GM12878 (cell line): ENCODE data around the gene SLC27A5. TPM values are rescaled to one million over a fixed set of nuclear protein-coding genes. Genes with fewer than 3 reads are reported as not detected.

Experiments used
- ATAC-seq: fragments of 200-7000 bp; cut with Tn5 transposase; 3 replicates; pipeline ENCODE4 v1.9.1; 2020; ENCODE audit warnings: mild to moderate bottlenecking, moderate library complexity
- BruUV-seq: library from RNA; stranded (reverse); fragments of 400-500 nt; replicated peaks from 2 replicates; lab custom pipeline; 2021; lab: Mats Ljungman, UMichigan
- CTCF ChIA-PET: fragments of 300-600 bp; sonication (Branson Sonifier 250); formaldehyde crosslinking; extraction: SDS; loops from one replicate; lab custom pipeline; 2021; ENCODE audit warnings: inconsistent platforms; lab: Yijun Ruan, JAX
- POLR2A ChIA-PET: fragments of 350-600 bp; formaldehyde crosslinking; extraction: SDS; loops from one replicate; lab custom pipeline; 2021; ENCODE audit warnings: inconsistent platforms; lab: Charles Lee
- RAD21 ChIA-PET: fragments of 300-600 bp; sonication (Branson Sonifier 250); formaldehyde crosslinking; loops from one replicate; lab custom pipeline; 2023; ENCODE audit warnings: antibody characterized with exemption; ENCODE audit not compliant: unreplicated experiment; lab: Charles Lee
- SMC1A ChIA-PET: fragments of 300-600 bp; sonication (Branson Sonifier 250); formaldehyde crosslinking; loops from one replicate; lab custom pipeline; 2023; ENCODE audit not compliant: unreplicated experiment, uncharacterized antibody; lab: Charles Lee
- DNase-seq: peaks from one replicate; pipeline ENCODE4 v3.0.0-alpha.2; 2011; ENCODE audit warnings: low read depth, low spot score
- FAIRE-seq: peaks from 3 replicates; lab custom pipeline; 2011; peaks lifted over from hg19 to GRCh38; lab: Jason Lieb, UNC
- H2AFZ ChIP-seq: 2 replicates; pipeline ENCODE4 v1.6.0; 2011; ENCODE audit warnings: low read depth, low read length, control low read depth; ENCODE audit not compliant: control insufficient read depth
- H3K27ac ChIP-seq: 2 replicates; pipeline ENCODE4 v1.5.1; 2011; ENCODE audit warnings: control low read depth; ENCODE audit not compliant: control insufficient read depth, insufficient read depth
- H3K27me3 ChIP-seq, 2 experiments: replicated peaks in 1 of 2; 2 replicates each; pipeline versions ENCODE4 v1.6.0 to v1.6.1; 2011; ENCODE audit warnings: low read length in 1 of 2; ENCODE audit not compliant: control insufficient read depth in 2 of 2, insufficient read depth in 2 of 2
- H3K36me3 ChIP-seq, 2 experiments: 2 replicates each; pipeline ENCODE4 v1.5.1; 2011; ENCODE audit warnings: low read length in 1 of 2; ENCODE audit not compliant: control insufficient read depth in 2 of 2, insufficient read depth in 2 of 2
- H3K4me1 ChIP-seq: 2 replicates; pipeline ENCODE4 v1.6.1; 2011; ENCODE audit warnings: mild to moderate bottlenecking, low read length, moderate library complexity, mixed read lengths; ENCODE audit not compliant: control insufficient read depth, insufficient read depth
- H3K4me2 ChIP-seq: 2 replicates; pipeline ENCODE4 v1.6.0; 2011; ENCODE audit warnings: control low read depth; ENCODE audit not compliant: control insufficient read depth, insufficient read depth
- H3K4me3 ChIP-seq: fragments of 200-600 bp; sonication (generic); 2 replicates; pipeline ENCODE4 v1.5.1; 2016
- H3K79me2 ChIP-seq: 2 replicates; pipeline ENCODE4 v1.6.0; 2011; ENCODE audit warnings: low read length; ENCODE audit not compliant: control insufficient read depth, insufficient read depth
- H3K9ac ChIP-seq: 2 replicates; pipeline ENCODE4 v1.8.0; 2011; ENCODE audit warnings: low read length, control low read depth, mixed read lengths; ENCODE audit not compliant: control insufficient read depth, insufficient read depth
- H3K9me3 ChIP-seq: replicated peaks from 3 replicates; pipeline ENCODE4 v1.5.1; 2011; ENCODE audit warnings: mild to moderate bottlenecking, low read length; ENCODE audit not compliant: control insufficient read depth, insufficient read depth
- H4K20me1 ChIP-seq: 2 replicates; pipeline ENCODE4 v1.6.0; 2011; ENCODE audit not compliant: control insufficient read depth, insufficient read depth
- ASH2L ChIP-seq: fragments of 300-600, 200-600 bp; sonication (generic); IDR thresholded peaks from 2 replicates; pipeline ENCODE4 v1.6.1; 2017; ENCODE audit warnings: low read depth, mild to moderate bottlenecking, borderline replicate concordance
- DPF2 ChIP-seq: fragments of 450-650 bp; IDR thresholded peaks from 2 replicates; pipeline ENCODE4 v1.6.1; 2017; ENCODE audit warnings: mild to moderate bottlenecking
- ETV6 ChIP-seq, 2 experiments: fragments of 450-650 bp in 1 of 2; IDR thresholded peaks in 1 of 2; conservative IDR thresholded peaks in 1 of 2; 2 replicates each; pipeline ENCODE4 v1.6.1; 2014; ENCODE audit warnings: antibody characterized with exemption in 1 of 2, borderline replicate concordance in 1 of 2, low read depth in 1 of 2, mild to moderate bottlenecking in 1 of 2, moderate library complexity in 1 of 2
- HCFC1 ChIP-seq: fragments of 150-350 bp; IDR thresholded peaks from 2 replicates; pipeline ENCODE4 v1.6.1; 2014; ENCODE audit warnings: low read length
- HSF1 ChIP-seq: fragments of 150-350 bp; IDR thresholded peaks from 2 replicates; pipeline ENCODE4 v1.6.1; 2014; ENCODE audit warnings: mild to moderate bottlenecking, low read depth, low read length
- MXI1 ChIP-seq: fragments of 150-350 bp; IDR thresholded peaks from 2 replicates; pipeline ENCODE4 v1.6.1; 2011; ENCODE audit warnings: low read depth, mild to moderate bottlenecking, inconsistent platforms, low read length, improper control_type of control experiment
- NFYB ChIP-seq: IDR thresholded peaks from 2 replicates; pipeline ENCODE4 v1.6.1; 2011; ENCODE audit warnings: low read depth, mild to moderate bottlenecking, low read length, improper control_type of control experiment, moderate library complexity; ENCODE audit not compliant: insufficient read depth
- NKRF ChIP-seq: fragments of 450-650 bp; conservative IDR thresholded peaks from 2 replicates; pipeline ENCODE4 v1.6.1; 2017; ENCODE audit warnings: mild to moderate bottlenecking, moderate library complexity
- PBX3 ChIP-seq: IDR thresholded peaks from 2 replicates; pipeline ENCODE4 v1.6.1; 2011; ENCODE audit warnings: mild to moderate bottlenecking, low read depth, low read length, moderate library complexity; ENCODE audit not compliant: insufficient replicate concordance
- POLR2AphosphoS2 ChIP-seq: IDR thresholded peaks from 2 replicates; pipeline ENCODE4 v1.6.1; 2011; ENCODE audit warnings: low read depth, mild to moderate bottlenecking, low read length, improper control_type of control experiment, moderate library complexity
- RELB ChIP-seq: fragments of 450-650 bp; IDR thresholded peaks from 2 replicates; pipeline ENCODE4 v1.6.1; 2017; ENCODE audit warnings: low read depth, mild to moderate bottlenecking, moderate library complexity
- RUNX3 ChIP-seq: IDR thresholded peaks from 2 replicates; pipeline ENCODE4 v1.6.1; 2012; ENCODE audit warnings: low read length, inconsistent platforms
- STAT1 ChIP-seq: fragments of 450-650 bp; conservative IDR thresholded peaks from 2 replicates; pipeline ENCODE4 v1.6.1; 2014; ENCODE audit warnings: antibody characterized with exemption, mild to moderate bottlenecking
- TCF3 ChIP-seq: IDR thresholded peaks from 2 replicates; pipeline ENCODE4 v1.6.1; 2012; ENCODE audit warnings: low read depth, mild to moderate bottlenecking, low read length, borderline replicate concordance; ENCODE audit not compliant: insufficient read depth
- WGBS: methylation state at CpG from one replicate; pipeline ENCODE4 v1.1.6; 2016; ENCODE audit warnings: low lambda C conversion rate; ENCODE audit not compliant: insufficient replicate concordance, insufficient coverage; ENCODE audit errors: missing lambda C conversion rate; 5-methylcytosine and 5-hydroxymethylcytosine counted together
- in situ Hi-C: fragments of 300-500 bp; cut with MboI; formaldehyde crosslinking; loops from 9 replicates; pipeline ENCODE4 v1.14.3; 2018; ENCODE audit warnings: mixed read lengths
- intact Hi-C: fragments of 100-400 bp; cut with micrococcal nuclease; formaldehyde crosslinking; loops from one replicate; pipeline ENCODE4 v1.14.2; 2022; ENCODE audit not compliant: unreplicated experiment
- polyA plus RNA-seq, 11 experiments: library from polyadenylated mRNA; depleted of rRNA in 4 of 11; unstranded in 6 of 11; stranded (reverse) in 5 of 11; fragments of >200 nt; fragmentation: Nextera tagmentation in 4 of 11; fragmentation: Illumina TruSeq in 1 of 11; extraction: Ambion mirVana in 4 of 11; extraction: Trizol in 1 of 11; gene quantifications; 1 replicate in 1 of 11; 2 replicates in 10 of 11; pipeline versions ENCODE4 v1.2.1 to v1.2.3, GENCODE V29; 2011 to 2016; ENCODE audit warnings: inconsistent platforms in 2 of 11, missing spikeins in 2 of 11, low read depth in 1 of 11
- total RNA-seq, 4 experiments: library from RNA; depleted of rRNA in 3 of 4; stranded (reverse); fragments of >200 nt in 3 of 4; fragmentation: Illumina TruSeq in 1 of 4; extraction: Trizol in 1 of 4; gene quantifications; 2 replicates each; pipeline versions ENCODE4 v1.2.1 to v1.2.3, GENCODE V29; 2013 to 2021

The SLC27A5 gene
- total and polyA plus RNA-seq, 10 of the 15 experiments (the other 5 are each of a cell fraction or from before 2014, with no cell fraction given), result 21.2 to 127 (median 31.8) TPM

- ChIA-PET CTCF (interaction anchor here (0.7 to 3.9 kb wide), 7 partner anchors 13 to 41 kb away, joined by 3 to 37 read pairs (median 4); partner anchors contain the start of gene ZBTB45), RAD21 (interaction anchor here (0.6 to 1.9 kb wide), 8 partner anchors 9 to 36 kb away, joined by 3 to 13 read pairs (median 3); partner anchors contain the start of genes TRIM28 and ZBTB45), SMC1A (interaction anchor here (1.0 to 2.9 kb wide), 6 partner anchors 10 to 192 kb away, joined by 3 to 21 read pairs (median 10); partner anchors contain the start of genes TRIM28, ZBTB45 and ZNF497), POLR2A (interaction anchor here (0.9 to 3.1 kb wide), 12 partner anchors 10 to 174 kb away, joined by 3 to 41 read pairs (median 6); partner anchors contain the start of genes MZF1, TRIM28, ZBTB45 and ZNF837)
- H4K20me1 ChIP-seq, result no peaks in the 10 kb centered on the region; the same call in 1 of the 2 replicates
- peak within 1 kb of the TSS; percentile 82 for H3K9ac ChIP-seq
- peak within 1 kb of the TSS; percentile 94 for H3K4me3 ChIP-seq
- H2AFZ ChIP-seq, result peak within 1 kb of the TSS; percentile 86
- H3K4me1 ChIP-seq, result peaks cover 28% of the 10 kb centered on the region
- H3K27ac ChIP-seq, result peak within 1 kb of the TSS; percentile 93
- ATAC-seq, result peak; percentile 58
- BruUV-seq, result no TSS peak
- in situ Hi-C loops, result no loop called here
- peak within 1 kb of the TSS; percentile 98 for H3K4me2 ChIP-seq
- H3K9me3 ChIP-seq, result no peaks in the 10 kb centered on the region
- peaks cover 43% of the 10 kb centered on the region for H3K79me2 ChIP-seq
- FAIRE-seq, result peak; percentile 98
- H3K27me3 ChIP-seq, result no peaks in the 10 kb centered on the region
- 1% methylated on average over 69 of the region's 69 CpGs for WGBS
- H3K36me3 ChIP-seq, result peaks cover 8 to 28% of the 10 kb centered on the region in 2 experiments; a peak in 3 of 4 replicates
- peak; percentile 85 for DNase-seq
- intact Hi-C loops, result loop anchor here (1.0 kb wide), 1 partner anchor 10 kb away; the partner anchor contains the start of gene TRIM28
- TF ChIP-seq HCFC1, result peak; percentile 72
- no peak for TF ChIP-seq NFYB
- TF ChIP-seq HSF1, result no peak
- TF ChIP-seq STAT1, result no peak
- peak; percentile 42; the same call in 1 of the 2 replicates for TF ChIP-seq TCF3
- peak in 1 of 2 experiments; percentile 54; a peak in 1 of 4 replicates for TF ChIP-seq ETV6 (conservative IDR thresholded peaks at IDR 0.05 in 1 of 2, IDR thresholded peaks at IDR 0.05 in 1 of 2; ENCODE audit: borderline replicate concordance in 1 of 2, low read depth in 1 of 2)
- TF ChIP-seq RELB, result peak; percentile 81
- peak; percentile 32 for TF ChIP-seq PBX3
- peak; percentile 68; the same call in 1 of the 2 replicates for TF ChIP-seq NKRF
- TF ChIP-seq POLR2AphosphoS2, result peak; percentile 99
- TF ChIP-seq MXI1, result peak; percentile 81
- 0 out of 2 replicates have a peak, but pooled peaks have one; percentile 64 for TF ChIP-seq DPF2
- 0 out of 2 replicates have a peak, but pooled peaks have one; percentile 59 for TF ChIP-seq ASH2L
- TF ChIP-seq RUNX3, result no peak
Observed at GRCh38 chr19:58554494-58555368, 42.9 kb upstream of the SLC27A5 start, which contains the start of gene CHMP2A. TSS of gene CHMP2A (minus strand) at chr19:58555105. CDS start at chr19:58554212, 893 bp downstream.
